Measurements from ENCODE around the gene HOXD9.

DNA sequence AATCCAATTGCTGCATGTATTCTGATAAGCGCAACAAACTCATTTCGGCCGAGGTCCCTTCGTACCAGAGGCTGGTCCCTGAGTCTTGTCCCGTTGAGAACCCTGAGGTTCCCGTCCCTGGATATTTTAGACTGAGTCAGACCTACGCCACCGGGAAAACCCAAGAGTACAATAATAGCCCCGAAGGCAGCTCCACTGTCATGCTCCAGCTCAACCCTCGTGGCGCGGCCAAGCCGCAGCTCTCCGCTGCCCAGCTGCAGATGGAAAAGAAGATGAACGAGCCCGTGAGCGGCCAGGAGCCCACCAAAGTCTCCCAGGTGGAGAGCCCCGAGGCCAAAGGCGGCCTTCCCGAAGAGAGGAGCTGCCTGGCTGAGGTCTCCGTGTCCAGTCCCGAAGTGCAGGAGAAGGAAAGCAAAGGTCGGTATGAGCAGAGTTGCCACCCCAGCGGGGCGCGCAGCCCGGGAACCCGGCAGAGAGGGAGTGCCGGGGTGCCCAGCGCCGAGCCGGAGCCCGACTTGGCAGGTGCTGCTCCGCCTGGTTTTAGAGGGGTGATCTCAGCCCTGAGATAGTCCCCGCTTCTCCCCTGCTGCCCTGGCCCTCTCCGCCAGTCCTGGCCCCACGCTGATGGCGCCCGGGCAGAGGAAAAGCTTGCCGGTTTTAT lies 5.2 kb upstream of the HOXD9 start:
- TF ChIP-seq CTCF (conservative IDR thresholded peaks at IDR 0.05; ENCODE audit: low read length) (no peak), EZH2phosphoT487 (IDR thresholded peaks at IDR 0.05; ENCODE audit: borderline replicate concordance) (no peak)

Data from Loucy (cell line).